Amygdala (tissue), 56 donors: ENCODE data around the gene HOXD4.

ENCODE experiments used
- DNase-seq, 56 donors: peaks; one replicate each; lab custom pipeline; 2025; lab: John Stamatoyannopoulos, UW

The HOXD4 gene

DNA sequence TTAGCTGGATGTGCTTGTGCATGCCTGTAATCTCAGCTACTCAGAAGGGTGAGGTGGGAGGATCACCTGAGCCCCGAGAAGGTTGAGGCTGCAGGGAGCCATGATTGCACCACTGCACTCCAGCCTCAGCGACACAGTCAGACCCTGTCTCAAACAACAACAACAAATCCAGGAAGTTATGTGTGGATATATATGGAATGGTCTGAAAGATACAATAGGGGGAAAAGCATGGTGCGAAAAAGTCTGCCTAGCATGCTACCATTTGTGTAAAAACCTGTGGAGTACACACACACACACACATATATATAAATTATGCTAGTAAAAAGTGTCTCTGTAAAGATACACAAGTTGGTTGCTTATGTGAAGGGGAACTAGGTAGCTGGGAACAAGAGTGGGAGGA lies 30.2 kb downstream of the HOXD4 start:
- no peak for DNase-seq

DNA sequence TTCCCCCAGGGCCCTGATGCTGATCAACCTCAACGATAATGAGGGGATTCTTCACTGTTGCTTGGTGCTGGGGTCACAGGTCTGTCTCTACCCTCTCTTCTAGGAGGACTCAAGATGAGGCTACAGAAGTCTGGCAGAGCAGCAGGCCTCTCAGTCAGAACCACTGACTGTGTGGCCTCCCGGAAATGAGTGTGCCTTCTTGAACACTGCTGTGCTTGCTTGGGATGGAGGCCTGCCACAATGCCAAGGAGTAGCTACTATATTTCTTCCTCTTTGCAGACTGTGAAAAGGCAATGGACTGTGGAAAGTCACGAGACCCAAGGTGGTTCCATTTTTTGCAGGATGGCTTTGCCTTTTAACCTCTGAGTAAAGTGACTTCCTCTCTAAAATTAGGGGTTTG lies 31.3 kb downstream of the HOXD4 start:
- no peak for DNase-seq

DNA sequence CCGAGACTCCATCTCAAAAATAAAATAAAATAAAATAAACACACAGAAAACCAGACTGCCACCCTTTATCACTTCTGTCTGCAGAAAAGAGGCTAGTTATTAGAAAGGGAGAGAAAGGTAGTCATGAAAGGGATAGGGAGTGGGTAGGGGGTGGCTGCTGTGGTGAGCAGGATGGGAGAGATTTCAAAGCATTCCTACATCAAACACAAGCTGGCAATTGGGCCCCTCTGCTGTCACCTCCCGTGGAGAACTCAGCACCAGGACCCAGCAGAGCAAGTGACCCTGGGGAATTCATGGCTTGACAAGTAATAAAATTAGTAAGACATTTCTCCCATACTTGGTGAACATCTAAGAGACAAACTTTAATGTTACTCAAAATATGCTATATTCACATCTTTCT lies 33.4 kb downstream of the HOXD4 start:
- DNase-seq = no peak

DNA sequence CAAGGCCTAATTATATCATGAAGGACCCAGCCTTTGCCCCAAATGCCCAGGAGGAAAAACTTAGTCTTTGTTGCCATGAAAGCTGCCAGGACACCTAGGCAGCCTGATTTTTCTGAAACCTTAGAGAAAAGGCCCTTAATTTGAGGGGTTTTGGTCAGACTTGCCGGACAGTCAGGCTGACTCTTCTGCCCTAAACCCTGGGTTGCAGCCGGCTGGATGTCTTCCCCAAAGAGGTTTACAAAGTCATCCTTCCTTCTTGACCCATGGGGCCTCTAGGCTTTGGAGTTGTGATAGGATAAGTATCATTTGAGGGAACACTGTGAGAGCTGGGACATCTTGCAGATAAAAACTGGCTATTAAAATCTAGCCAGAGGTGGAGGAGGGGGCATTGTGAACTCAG lies 34.7 kb downstream of the HOXD4 start:
- DNase-seq = no peak

DNA sequence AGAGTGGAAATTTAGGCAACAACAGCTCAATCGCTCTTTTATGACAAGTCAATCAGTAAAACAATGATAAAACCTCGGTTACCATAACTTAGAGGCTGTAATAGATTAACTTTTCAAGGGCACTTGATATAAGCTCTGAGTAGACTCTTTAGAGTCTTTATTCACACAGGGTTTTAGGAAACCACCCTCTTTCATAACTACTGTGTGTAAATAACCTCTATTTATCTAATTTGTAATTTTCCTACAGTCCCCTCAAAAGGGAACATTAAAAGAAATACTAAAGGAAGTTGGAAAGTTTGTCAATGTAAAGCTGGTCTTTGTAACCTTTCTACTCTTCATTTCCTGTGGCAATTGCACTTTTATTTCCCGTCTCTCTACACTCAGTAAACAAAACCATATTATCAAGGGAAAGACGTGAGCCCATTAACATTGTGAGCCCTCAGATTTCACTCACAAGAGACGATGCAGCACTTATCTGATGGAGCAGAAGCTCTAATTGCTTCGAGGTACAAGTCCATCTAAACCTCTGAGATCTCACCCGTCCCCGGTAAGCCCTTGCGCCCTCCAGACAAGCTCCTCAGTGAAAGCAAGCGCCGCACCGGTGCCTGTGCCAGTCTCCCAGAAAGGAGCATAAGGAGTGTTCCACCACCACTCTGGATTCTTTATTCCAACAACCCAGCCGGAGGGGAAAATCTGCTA lies 36.0 kb downstream of the HOXD4 start:
- peak in 3 of 56 donors; percentile 2 to 8 (median 6) for DNase-seq

DNA sequence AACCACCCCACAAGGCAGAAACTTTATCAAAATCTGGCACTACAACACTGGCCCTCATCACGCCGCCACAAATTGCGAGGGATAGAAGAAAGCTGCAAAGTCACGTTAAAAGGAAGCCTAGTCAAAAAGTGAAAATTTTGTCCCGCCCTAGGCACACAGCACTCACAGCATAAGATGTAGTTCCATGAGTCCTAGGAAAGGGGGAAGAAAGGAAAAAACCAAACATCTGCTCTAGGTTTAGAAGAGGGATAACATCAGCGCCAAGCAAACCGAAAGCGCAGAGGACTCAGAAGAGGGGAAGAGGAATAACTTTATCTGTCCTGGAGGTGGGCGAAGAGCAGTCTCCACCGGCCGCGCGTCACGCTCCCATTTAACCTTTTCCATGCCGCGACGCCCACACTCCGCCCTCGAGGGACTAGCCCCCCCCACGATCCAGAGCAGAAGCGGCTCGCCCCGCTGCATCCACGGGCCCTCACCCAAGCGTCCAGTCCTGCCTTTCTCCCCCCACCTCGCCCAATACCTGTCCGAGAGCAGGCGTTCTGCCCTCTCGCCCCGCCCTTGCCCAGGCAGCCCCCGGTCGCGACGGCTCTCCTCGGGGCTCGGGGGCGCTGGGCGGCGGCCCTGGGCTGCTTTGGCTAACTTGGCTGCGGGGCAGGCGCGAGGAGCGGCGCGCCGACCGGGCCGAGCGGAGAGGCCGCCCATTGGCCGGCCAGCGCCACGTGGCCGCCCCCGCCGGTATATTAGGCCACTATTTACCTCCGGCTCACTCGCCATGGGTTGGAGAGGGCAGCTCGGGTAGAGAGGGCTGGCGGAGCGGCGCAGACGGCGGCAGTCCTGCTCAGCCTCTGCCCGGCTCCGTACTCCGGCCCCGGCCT lies 36.8 kb downstream of the HOXD4 start, which contains the start of gene HOXD1:
Gene HOXD1, plus strand, starts transcription at position 770 of the 875 bp plus-strand sequence. CDS start 134 bp downstream, outside the sequence.
- peak in 38 of 56 donors; percentile 3 to 75 (median 41) for DNase-seq

DNA sequence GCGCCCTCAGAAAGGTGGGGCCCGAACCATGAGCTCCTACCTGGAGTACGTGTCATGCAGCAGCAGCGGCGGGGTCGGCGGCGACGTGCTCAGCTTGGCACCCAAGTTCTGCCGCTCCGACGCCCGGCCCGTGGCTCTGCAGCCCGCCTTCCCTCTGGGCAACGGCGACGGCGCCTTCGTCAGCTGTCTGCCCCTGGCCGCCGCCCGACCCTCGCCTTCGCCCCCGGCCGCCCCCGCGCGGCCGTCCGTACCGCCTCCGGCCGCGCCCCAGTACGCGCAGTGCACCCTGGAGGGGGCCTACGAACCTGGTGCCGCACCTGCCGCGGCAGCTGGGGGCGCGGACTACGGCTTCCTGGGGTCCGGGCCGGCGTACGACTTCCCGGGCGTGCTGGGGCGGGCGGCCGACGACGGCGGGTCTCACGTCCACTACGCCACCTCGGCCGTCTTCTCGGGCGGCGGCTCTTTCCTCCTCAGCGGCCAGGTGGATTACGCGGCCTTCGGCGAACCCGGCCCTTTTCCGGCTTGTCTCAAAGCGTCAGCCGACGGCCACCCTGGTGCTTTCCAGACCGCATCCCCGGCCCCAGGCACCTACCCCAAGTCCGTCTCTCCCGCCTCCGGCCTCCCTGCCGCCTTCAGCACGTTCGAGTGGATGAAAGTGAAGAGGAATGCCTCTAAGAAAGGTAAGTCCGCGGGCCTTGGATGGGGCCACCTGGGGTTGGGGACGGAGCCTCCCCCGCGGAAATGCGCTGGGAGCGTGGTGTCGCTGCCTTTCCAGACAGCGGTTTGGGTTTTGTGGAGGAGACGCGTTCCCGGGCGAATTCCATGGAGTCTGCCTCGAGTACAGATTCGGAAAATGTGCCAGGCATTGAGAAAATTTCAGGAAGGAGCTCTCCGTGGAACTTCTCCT lies 37.7 kb downstream of the HOXD4 start:
- DNase-seq = peak in 1 of 56 donors; percentile 23

DNA sequence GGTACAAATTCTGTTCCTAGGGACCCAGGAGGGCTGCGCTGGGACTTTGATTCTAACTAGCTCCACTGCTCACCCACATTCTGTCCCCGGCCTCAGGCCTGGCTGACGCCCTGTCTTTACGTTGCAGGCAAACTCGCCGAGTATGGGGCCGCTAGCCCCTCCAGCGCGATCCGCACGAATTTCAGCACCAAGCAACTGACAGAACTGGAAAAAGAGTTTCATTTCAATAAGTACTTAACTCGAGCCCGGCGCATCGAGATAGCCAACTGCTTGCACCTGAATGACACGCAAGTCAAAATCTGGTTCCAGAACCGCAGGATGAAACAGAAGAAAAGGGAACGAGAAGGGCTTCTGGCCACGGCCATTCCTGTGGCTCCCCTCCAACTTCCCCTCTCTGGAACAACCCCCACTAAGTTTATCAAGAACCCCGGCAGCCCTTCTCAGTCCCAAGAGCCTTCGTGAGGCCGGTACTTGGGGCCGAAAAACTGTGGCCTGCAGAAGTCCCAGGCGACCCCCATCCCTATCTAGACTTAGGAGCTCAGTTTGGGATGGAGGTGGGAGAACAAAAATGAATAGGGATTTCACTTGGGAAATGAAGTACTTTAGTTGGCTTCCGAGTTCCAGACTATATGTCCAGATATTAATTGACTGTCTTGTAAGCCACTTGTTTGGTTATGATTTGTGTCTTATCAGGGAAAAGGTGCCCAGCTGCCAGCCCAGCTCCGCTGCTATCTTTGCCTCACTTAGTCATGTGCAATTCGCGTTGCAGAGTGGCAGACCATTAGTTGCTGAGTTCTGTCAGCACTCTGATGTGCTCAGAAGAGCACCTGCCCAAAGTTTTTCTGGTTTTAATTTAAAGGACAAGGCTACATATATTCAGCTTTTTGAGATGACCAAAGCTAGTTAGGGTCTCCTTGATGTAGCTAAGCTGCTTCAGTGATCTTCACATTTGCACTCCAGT lies 38.6 kb downstream of the HOXD4 start:
- DNase-seq = peak in 1 of 56 donors; percentile 15

DNA sequence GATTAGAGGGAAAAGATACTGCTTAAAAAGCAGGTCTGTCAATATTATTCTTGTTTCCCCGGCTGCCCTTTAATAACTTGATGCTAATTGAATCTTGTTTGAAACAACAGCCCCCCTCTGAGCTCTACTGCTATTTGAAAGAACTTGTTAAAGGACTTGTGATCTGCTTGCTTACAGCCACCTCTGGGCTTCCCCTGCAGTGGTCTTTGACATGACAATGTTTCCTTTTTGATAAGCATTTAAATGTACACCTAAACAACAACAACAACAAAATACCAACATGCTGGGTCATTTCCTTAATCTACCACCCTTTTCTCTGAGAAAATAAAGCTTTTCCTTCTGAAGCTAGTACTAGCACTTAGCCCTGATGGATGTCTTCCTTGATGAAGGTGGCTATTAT lies 41.0 kb downstream of the HOXD4 start:
- no peak for DNase-seq

DNA sequence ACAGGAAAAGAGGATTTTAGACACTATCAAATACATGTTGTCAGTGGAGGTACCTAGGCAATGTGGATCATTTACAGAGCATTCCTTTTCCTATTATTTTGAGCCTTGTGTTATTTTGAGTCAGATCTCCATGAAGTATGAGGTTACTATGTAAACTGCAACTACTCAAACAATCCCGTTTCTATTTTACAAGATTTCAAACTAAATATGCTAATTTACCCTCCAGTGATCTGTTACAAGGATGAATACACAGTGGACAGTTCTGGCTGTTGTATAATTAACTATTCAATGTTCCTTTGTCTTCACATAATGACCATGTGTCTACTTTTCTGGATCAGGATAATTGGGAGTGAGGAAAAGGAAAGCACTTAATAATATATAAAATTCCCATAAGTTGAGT lies 41.7 kb downstream of the HOXD4 start:
- DNase-seq = no peak

DNA sequence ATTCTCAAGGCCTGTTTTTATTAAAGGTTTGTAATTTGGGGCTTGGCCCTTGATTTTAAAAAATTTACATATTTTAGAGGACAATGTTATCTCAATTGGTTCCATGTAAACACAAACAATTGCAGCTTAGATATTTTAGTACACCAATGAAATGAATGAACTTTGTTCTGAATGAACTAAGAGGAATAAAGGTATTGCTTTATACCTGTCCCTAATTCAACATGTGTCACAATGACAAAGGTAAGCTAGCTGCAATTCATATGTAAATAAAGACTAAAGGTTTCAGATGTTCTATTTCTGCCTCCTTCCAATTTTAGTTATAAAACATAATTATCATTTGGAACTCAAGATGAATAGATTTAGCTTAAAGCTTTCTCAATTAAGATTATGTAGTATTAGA lies 48.6 kb downstream of the HOXD4 start:
- no peak for DNase-seq

DNA sequence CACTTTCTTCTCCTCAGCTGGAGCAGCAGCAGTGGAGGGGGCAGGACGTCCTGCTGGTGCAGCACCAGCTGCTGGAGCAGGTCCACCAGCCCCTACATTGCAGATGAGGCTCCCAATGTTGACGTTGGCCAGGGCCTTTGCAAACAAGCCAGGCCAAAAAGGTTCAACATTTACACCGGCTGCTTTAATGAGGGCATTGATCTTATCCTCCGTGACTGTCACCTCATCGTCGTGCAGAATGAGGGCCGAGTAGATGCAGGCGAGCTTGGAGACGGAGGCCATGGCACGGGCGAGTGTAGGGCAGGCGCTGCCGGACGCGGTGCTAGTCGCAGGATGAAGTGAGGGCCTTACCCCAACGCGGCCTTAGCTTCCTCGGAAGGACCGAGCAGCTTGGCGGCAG lies 49.6 kb downstream of the HOXD4 start:
- DNase-seq = no peak

DNA sequence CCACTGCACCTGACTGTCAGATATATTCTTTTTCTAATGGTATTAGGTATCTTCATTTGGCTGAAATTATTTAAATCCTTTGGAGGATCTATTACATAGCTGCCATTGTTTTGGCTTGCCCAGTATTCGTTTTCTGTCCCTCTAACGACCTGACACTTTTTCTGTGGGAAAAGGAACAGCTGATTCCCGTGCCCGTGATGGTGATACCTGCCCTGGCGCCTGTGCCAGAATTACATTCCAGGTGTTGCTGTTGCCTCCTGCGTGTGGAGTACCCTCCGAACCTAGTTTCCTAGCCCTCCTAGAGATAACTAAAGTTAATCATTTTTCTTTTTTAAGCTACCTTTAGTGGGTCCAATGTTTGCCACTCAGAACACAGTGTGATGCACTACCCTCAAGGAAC lies 51.1 kb downstream of the HOXD4 start:
- no peak for DNase-seq
